HUES6 (cell line): ENCODE measurements around the gene CCDC178.
"Not testable (repeated sequence)": the region's sequence is repeated elsewhere in the genome, so short reads cannot be mapped to it uniquely, and the experiment has no call there.

Experiments
- H3K27ac ChIP-seq: 2 replicates; pipeline ENCODE4 v1.7.0; 2013; ENCODE audit warnings: low read depth, mild to moderate bottlenecking, low read length, inconsistent platforms
- H3K27me3 ChIP-seq: 2 replicates; pipeline ENCODE4 v1.6.1; 2013; ENCODE audit warnings: low read length; ENCODE audit not compliant: control insufficient read depth, insufficient read depth
- H3K36me3 ChIP-seq: 2 replicates; pipeline ENCODE4 v1.6.1; 2013; ENCODE audit warnings: low read length; ENCODE audit not compliant: control insufficient read depth, insufficient read depth
- H3K4me1 ChIP-seq: 2 replicates; pipeline ENCODE4 v1.6.1; 2013; ENCODE audit warnings: low read length; ENCODE audit not compliant: control insufficient read depth, insufficient read depth
- H3K4me3 ChIP-seq: 2 replicates; pipeline ENCODE4 v1.5.1; 2013; ENCODE audit warnings: low read depth, low read length
- H3K9ac ChIP-seq: one replicate; pipeline ENCODE4 v1.6.1; 2013; ENCODE audit warnings: mild to moderate bottlenecking, low read length
- H3K9me3 ChIP-seq: 2 replicates; pipeline ENCODE4 v1.6.1; 2013; ENCODE audit warnings: low read depth, low read length; ENCODE audit not compliant: control insufficient read depth, insufficient read depth

The CCDC178 gene

DNA sequence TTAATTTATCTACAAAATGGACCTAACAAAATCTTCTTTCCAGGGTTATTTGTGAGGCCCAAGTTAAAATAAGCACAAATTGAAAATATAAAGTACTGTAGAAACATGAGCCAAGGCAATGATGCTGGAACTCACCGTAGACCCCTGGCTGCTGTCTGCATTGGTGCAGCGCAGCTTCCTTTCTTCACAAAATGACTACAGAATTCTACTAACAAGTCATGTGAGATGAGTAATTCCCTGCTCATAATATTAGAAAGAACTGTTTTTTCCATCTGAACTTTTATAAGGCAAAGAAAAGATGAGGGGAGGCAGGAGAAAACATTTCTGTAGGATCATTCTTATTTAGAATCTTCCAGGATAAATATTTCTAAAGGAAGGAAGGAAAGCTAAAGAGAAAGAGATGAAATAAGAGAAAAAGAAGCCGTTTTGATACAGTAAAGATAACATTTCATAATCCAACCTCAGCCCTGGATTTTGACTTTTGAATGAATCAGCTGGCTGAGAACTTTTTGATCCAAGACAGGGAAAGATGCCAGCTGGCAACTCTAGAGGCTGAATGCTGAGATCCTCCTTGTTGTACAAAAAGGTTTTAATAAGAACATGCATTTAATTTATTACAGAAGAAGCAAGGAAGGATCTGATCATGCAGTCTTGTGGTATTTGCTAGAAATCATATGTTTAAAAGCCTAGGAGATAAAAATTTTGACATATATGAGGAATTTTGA is 483.8 kb downstream of the CCDC178 start:
- Histone ChIP-seq H3K4me3 (no peak overlapping the region), H3K9me3 (peaks cover 11% of the 10 kb centered on the region), H3K27me3 (no peaks in the 10 kb centered on the region), H3K4me1 (no peaks in the 10 kb centered on the region), H3K9ac (no peak overlapping the region), H3K36me3 (no peaks in the 10 kb centered on the region), H3K27ac (no peak overlapping the region)

DNA sequence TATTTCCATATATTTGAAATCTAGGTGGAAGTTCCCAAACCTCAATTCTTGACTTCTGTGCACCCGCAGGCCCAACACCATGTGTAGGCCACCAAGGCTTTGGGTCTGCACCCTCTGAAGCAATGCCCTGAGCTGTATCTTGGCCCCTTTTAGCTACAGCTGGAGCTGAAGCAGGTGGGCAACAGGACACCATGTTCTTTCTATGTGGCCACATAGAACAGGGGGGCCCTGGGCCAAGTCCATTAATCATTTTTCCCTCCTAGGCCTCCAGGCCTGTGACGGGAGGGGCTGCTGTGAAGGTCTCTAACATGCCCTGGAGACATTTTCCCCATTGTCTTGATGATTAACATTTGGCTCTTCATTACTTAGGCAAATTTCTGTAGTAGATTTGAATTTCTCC is 488.2 kb downstream of the CCDC178 start:
- peaks cover 16% of the 10 kb centered on the region for H3K9me3 ChIP-seq
- not testable (repeated sequence) for H3K27ac ChIP-seq, H3K4me1 ChIP-seq, H3K4me3 ChIP-seq, H3K9ac ChIP-seq, H3K36me3 ChIP-seq, H3K27me3 ChIP-seq

DNA sequence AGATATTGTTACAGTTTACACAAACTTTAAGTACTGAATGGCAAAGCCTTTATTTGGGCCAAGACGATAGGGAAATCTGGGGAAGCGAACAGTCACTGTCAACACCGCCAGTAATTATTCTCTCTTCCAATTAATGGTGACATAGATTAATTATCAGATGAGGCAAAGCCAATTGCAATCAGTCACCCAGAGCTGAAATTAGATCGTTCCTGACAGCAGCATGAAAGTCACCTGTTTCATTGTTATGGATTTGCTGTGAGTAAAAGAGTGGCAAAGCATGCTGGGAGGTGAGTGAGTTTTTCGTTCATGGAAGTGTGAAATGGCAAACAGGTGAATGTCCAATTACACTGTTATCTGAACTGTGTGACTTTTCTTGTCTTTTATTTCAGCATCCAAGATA is 502.9 kb downstream of the CCDC178 start:
- no peak overlapping the region for H3K9ac ChIP-seq
- 0 out of 2 replicates have a peak, but pooled peaks cover 2% of the 10 kb centered on the region for H3K9me3 ChIP-seq
- no peaks in the 10 kb centered on the region for H3K36me3 ChIP-seq
- no peaks in the 10 kb centered on the region for H3K27me3 ChIP-seq
- H3K27ac ChIP-seq = no peak overlapping the region
- H3K4me3 ChIP-seq = no peak overlapping the region
- H3K4me1 ChIP-seq = peaks cover 2% of the 10 kb centered on the region; the same call in 1 of the 2 replicates

DNA sequence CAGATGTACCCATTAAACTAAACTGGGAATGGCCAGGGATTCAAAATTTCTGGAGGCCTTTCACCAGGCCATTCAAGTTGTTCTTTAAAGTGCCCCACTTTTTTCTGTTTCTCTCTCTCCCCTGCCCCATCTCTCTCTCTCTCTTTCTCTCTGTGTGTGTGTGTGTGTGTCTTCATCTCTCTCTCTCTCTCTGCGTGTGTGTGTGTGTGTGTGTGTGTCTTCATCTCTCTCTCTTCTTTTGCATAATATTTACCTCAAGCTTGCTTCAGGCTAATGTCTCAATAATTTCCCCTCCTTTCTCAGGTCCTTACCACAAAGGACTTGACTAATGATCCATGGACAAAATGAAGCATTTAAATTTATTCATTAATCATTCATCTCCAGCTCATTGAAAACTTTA is 503.5 kb downstream of the CCDC178 start:
- Histone ChIP-seq H3K9me3 (0 out of 2 replicates have a peak, but pooled peaks cover 2% of the 10 kb centered on the region), H3K4me3 (no peak overlapping the region), H3K4me1 (peaks cover 2% of the 10 kb centered on the region; the same call in 1 of the 2 replicates), H3K9ac (no peak overlapping the region), H3K27ac (no peak overlapping the region), H3K36me3 (no peaks in the 10 kb centered on the region), H3K27me3 (no peaks in the 10 kb centered on the region)

DNA sequence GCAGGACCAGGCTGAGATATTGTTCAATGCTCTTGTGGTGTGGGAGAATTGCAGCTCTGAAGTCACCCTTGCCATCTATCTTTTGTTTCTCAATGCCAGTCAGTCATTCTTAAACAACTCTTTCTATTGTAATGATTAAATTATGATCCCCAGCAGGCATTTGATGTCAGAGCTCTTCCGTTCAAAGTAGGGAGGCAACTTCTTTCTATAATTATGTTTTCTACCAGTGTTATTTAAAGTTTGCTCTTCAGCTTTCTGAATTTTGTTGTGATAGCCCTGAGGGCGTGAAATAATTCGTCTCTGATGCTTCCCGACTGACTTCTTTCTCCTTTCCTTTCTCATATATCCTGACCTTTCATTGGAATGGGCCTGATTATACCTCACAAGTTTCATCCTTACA is 506.3 kb downstream of the CCDC178 start:
- Histone ChIP-seq H3K9ac (no peak overlapping the region), H3K27me3 (no peaks in the 10 kb centered on the region), H3K9me3 (0 out of 2 replicates have a peak, but pooled peaks cover 2% of the 10 kb centered on the region), H3K4me3 (no peak overlapping the region), H3K4me1 (peaks cover 2% of the 10 kb centered on the region; the same call in 1 of the 2 replicates), H3K27ac (no peak overlapping the region), H3K36me3 (no peaks in the 10 kb centered on the region)

DNA sequence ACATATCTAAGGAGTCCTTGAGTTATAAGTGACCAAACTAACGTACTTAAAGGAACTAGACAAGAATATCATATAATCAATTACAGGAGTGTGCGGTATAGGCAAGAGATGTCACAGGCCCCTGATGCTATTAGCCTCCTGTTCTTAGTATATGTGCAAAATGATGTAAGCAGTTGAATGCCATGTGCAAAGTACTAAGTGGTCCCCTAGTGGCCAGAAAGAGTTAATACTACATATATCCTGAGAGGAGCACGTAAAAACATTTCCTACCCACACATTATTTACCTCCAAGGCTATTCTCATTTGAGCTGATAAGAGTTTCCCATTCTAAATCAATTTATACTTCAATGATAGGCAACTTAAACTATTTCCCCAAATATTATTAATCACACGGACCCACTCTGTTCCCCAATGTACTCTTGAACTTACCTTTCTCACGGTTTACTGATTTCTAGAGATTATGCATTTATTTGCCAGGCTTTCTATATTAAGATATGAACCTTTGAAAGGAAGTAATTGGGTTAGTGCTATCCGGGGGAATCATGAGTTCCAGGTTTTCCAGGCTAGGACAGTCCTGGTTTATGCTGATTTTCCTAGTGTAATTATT is 509.7 kb downstream of the CCDC178 start:
- Histone ChIP-seq H3K27me3 (no peaks in the 10 kb centered on the region), H3K9me3 (0 out of 2 replicates have a peak, but pooled peaks cover 2% of the 10 kb centered on the region), H3K27ac (no peak overlapping the region), H3K9ac (no peak overlapping the region), H3K36me3 (no peaks in the 10 kb centered on the region), H3K4me1 (no peaks in the 10 kb centered on the region), H3K4me3 (no peak overlapping the region)

DNA sequence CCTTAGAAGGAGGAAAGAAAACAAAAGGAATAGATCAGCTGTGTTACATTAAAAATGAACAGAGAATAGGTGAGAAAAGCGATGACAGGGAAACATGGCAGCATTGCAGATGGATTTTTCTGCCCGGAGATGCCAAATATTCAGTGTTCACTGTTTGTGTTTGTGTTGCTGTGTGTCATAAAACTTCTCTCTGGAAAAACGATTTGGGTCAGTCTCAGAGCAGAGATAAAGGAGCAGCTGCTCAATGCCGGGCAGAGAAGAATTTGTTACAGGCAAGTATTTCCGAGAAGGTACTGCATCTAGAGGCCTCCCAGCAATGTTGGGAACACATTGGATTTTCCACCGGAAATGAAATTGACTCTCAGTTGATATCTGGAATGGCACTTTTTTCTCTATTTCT is 511.3 kb downstream of the CCDC178 start:
- H3K36me3 ChIP-seq = no peaks in the 10 kb centered on the region
- H3K9ac ChIP-seq = no peak overlapping the region
- no peaks in the 10 kb centered on the region for H3K27me3 ChIP-seq
- H3K4me3 ChIP-seq = no peak overlapping the region
- H3K27ac ChIP-seq = no peak overlapping the region
- H3K4me1 ChIP-seq = no peaks in the 10 kb centered on the region
- 0 out of 2 replicates have a peak, but pooled peaks cover 2% of the 10 kb centered on the region for H3K9me3 ChIP-seq

DNA sequence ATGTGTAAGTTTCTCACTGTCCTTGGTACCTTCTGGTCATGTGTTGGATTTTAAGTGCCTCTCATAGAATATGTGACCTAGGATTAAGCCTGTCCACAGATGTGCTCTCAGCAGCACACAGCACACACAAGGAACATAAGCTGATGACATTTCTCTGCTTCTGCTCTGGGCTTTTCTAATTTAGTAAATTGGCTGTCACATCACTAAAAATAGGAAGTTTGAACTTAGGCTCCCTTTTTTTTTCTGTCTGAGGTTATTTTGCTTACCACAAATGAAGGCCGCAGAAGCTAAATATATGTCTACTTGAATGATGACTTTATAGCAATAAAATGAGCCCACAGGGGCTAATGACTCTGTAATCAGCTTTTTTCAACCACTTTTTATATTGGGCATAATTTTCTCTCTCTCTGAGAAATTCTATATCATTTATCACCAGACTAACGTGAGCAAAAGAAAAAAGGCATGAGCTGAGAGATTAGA is 517.5 kb downstream of the CCDC178 start:
- Histone ChIP-seq H3K36me3 (no peaks in the 10 kb centered on the region), H3K9ac (no peak overlapping the region), H3K9me3 (no peaks in the 10 kb centered on the region), H3K27ac (no peak overlapping the region), H3K27me3 (no peaks in the 10 kb centered on the region), H3K4me3 (no peak overlapping the region), H3K4me1 (no peaks in the 10 kb centered on the region)

DNA sequence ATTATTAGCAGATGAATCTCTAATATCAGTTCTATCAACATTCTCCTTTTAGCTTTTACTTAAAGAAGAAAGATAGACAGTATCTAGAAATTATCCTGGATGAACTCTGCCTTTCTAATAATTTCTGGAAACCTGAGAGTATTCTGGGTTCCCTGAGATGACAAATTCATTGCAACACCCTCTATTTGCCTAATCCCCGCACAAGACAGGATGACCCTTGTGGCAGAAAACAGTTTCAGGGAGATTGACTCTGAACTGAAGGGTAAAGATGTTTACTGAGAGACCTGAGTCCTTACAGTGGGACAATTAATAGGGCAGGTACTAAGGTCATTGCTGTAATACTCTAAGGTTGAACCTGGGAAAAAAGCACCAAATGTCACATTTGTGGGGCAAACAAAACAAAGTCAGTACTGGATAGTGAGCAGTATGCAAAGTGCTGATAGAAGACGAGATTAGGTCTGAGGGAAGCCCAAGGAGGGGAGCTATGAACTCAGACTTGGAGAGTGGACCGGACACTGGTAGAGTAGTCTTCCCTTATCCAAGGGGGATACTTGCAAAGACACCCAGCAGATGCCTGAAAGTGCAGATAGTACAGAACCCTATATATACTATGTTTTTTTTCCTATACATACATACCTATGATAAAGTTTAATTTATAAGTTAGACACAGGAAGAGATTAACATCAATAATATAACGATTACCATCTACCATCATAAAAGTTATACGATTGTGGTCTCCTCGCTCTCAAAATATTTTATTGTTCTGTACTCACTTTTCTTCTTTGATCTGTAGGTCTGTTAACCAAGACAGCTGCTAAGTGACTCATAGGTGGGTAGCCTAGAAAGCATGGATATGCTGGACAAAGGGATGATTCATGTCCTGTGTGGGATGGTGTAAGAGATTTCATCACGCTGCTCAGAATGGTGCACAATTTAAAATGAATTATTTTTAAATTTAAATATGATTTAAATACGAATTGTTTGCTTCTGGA is 519.4 kb downstream of the CCDC178 start:
- Histone ChIP-seq H3K9ac (no peak overlapping the region), H3K27ac (no peak overlapping the region), H3K36me3 (no peaks in the 10 kb centered on the region)

DNA sequence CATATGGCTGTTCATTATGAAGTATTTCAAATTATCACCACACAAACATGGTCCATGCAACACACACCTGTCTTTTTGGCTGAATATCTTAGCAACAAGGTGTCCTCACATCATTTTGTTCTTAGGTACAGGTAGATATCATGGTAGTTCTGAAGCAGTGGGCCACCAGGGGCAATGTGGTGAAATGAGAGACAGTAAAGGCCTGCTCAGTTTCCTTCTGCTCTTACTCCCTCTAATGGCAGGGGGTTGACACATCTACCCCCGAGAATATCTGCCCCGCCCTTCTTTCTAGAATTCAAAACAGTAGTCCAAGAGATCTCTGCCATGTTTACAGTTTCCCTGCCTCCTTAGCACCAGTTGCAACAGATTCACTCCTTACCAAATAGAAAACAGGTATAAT is 520.7 kb downstream of the CCDC178 start:
- Histone ChIP-seq H3K4me3 (no peak overlapping the region), H3K9me3 (no peaks in the 10 kb centered on the region), H3K27ac (no peak overlapping the region), H3K9ac (no peak overlapping the region), H3K27me3 (no peaks in the 10 kb centered on the region), H3K36me3 (no peaks in the 10 kb centered on the region), H3K4me1 (no peaks in the 10 kb centered on the region)

More for the DNA sequence above, 519.4 kb downstream of the CCDC178 start:
- H3K9me3 ChIP-seq = no peaks in the 10 kb centered on the region
- no peaks in the 10 kb centered on the region for H3K27me3 ChIP-seq
- no peaks in the 10 kb centered on the region for H3K4me1 ChIP-seq
- H3K4me3 ChIP-seq = no peak overlapping the region
